ENCODE measurements around the gene ACKR3.

DNA sequence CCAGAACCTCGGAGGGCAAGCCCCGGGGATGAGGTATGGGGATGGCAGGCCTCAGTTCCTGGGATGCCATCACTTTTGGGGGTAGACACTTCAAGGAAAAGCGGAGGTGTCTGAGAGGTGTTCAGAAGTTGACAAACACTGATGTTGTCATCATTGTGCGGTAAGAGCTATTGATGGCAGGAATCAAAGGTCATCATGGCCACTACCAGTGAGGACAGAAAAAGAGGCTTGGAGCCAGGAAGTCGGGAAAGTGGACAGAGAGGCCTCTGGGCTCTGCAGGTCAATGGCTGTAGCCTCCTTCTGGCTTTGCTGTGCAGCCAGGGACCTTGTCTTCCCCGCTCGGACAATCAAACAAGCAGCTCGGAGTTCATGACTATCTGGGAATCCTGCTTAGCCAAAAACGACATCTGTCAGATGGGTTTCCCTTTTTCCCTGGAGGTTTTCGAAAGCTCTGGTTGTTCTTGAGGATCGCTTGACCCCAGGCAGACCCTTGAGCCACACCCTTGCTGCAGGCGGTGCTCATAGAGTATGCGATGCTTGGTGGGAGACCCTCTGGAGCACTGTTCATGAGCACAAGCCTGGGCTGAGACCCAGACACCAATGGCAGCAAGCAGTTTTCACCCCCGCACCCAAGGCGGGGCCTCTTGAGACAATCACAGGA, 19.4 kb downstream of the ACKR3 start:
- TF ChIP-seq, protein P1, sequence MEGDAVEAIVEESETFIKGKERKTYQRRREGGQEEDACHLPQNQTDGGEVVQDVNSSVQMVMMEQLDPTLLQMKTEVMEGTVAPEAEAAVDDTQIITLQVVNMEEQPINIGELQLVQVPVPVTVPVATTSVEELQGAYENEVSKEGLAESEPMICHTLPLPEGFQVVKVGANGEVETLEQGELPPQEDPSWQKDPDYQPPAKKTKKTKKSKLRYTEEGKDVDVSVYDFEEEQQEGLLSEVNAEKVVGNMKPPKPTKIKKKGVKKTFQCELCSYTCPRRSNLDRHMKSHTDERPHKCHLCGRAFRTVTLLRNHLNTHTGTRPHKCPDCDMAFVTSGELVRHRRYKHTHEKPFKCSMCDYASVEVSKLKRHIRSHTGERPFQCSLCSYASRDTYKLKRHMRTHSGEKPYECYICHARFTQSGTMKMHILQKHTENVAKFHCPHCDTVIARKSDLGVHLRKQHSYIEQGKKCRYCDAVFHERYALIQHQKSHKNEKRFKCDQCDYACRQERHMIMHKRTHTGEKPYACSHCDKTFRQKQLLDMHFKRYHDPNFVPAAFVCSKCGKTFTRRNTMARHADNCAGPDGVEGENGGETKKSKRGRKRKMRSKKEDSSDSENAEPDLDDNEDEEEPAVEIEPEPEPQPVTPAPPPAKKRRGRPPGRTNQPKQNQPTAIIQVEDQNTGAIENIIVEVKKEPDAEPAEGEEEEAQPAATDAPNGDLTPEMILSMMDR (conservative IDR thresholded peaks at IDR 0.05): no peak
- TF ChIP-seq ZFX (IDR thresholded peaks at IDR 0.05): no peak

Data from C4-2B (cell line).